Osteocyte (in vitro differentiated cells): ENCODE results near the gene PLA2G3. TPM values are rescaled to one million over a fixed set of nuclear protein-coding genes. Genes with fewer than 3 reads are reported as not detected.

Experiments
- DNase-seq: peaks from one replicate; pipeline ENCODE4 v3.0.0; 2021; ENCODE audit warnings: mixed read lengths; ENCODE audit not compliant: unreplicated experiment; ENCODE audit errors: extremely low spot score
- H3K27ac Mint-ChIP-seq: one replicate; pipeline ENCODE4 v1.8.0; 2021; ENCODE audit warnings: mild to moderate bottlenecking, mixed read lengths; ENCODE audit not compliant: unreplicated experiment
- H3K27me3 Mint-ChIP-seq: one replicate; pipeline ENCODE4 v1.8.0; 2021; ENCODE audit warnings: mixed read lengths; ENCODE audit not compliant: unreplicated experiment
- H3K36me3 Mint-ChIP-seq: one replicate; pipeline ENCODE4 v1.8.0; 2021; ENCODE audit warnings: mixed read lengths; ENCODE audit not compliant: unreplicated experiment
- H3K4me1 Mint-ChIP-seq: one replicate; pipeline ENCODE4 v1.8.0; 2021; ENCODE audit warnings: mixed read lengths; ENCODE audit not compliant: unreplicated experiment
- H3K4me3 Mint-ChIP-seq: one replicate; pipeline ENCODE4 v1.8.0; 2021; ENCODE audit warnings: mild to moderate bottlenecking, moderate library complexity, mixed read lengths; ENCODE audit not compliant: unreplicated experiment
- H3K9me3 Mint-ChIP-seq: one replicate; pipeline ENCODE4 v1.8.0; 2021; ENCODE audit warnings: mixed read lengths; ENCODE audit not compliant: unreplicated experiment
- CTCF ChIP-seq: fragments of 200-600 bp; sonication (generic); IDR thresholded peaks from 2 replicates; pipeline ENCODE4 v1.5.0; 2021; ENCODE audit warnings: antibody characterized with exemption, mild to moderate bottlenecking, moderate library complexity
- total RNA-seq: library from RNA; stranded (reverse); gene quantifications from 2 replicates; pipeline ENCODE4 v1.2.1, GENCODE V29; 2021

PLA2G3 gene
- total RNA-seq, 1 donor from 2014 or later: not detected

DNA sequence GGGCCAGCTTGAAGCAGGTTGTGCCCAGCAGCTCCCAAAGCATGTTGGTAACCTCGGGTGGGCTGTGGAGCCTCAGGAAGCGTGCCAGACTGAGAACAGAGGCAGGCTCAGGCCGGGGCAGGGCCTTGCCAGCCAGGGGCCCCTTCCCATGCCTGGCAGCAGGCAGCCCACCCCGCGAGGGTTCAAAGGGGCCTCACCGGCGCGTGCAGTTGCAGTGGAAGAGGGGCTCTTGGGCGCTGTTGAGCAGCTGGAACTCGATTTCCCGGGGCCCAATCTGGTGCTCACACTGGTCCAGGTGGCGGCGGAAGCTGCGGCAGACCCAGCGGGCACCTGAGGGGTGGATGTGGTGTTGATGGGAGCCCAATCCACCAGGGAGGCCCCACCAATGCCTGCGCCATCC is 3.6 kb downstream of the PLA2G3 start:
- peaks cover 15% of the 10 kb centered on the region for H3K4me1 Mint-ChIP-seq
- no peak overlapping the region for H3K27ac Mint-ChIP-seq
- no peaks in the 10 kb centered on the region for H3K36me3 Mint-ChIP-seq
- H3K27me3 Mint-ChIP-seq: peaks cover 10% of the 10 kb centered on the region
- TF ChIP-seq CTCF: no peak
- H3K9me3 Mint-ChIP-seq: no peaks in the 10 kb centered on the region
- DNase-seq: no peak
- H3K4me3 Mint-ChIP-seq: no peak overlapping the region

DNA sequence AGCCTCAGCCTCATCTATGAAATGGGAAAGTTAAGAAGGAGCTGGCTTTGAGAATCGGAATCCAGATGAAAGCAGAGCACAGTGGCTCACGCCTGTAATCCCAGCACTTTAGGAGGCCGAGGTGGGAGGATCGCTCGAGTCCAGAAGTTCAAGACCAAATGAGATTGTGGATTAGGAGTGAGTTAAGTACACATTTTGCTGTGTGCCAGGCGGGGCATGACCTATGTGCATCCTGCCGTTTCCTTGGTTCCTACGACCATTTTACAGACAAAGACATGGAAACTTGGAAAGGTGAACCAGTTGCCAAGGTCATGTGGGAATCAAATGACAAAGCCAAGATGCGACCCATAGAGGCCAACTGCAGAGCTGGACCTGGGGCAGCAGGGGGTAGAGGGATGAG is 4.2 kb downstream of the PLA2G3 start:
- H3K36me3 Mint-ChIP-seq: no peaks in the 10 kb centered on the region
- H3K4me3 Mint-ChIP-seq: no peak overlapping the region
- no peak overlapping the region for H3K27ac Mint-ChIP-seq
- H3K27me3 Mint-ChIP-seq: peaks cover 10% of the 10 kb centered on the region
- peaks cover 17% of the 10 kb centered on the region for H3K4me1 Mint-ChIP-seq
- H3K9me3 Mint-ChIP-seq: no peaks in the 10 kb centered on the region
- no peak for DNase-seq
- no peak for TF ChIP-seq CTCF

- no peak overlapping the region for H3K27ac Mint-ChIP-seq
- DNase-seq: no peak
- no peaks in the 10 kb centered on the region for H3K36me3 Mint-ChIP-seq
- H3K9me3 Mint-ChIP-seq: no peaks in the 10 kb centered on the region
- peaks cover 10% of the 10 kb centered on the region for H3K27me3 Mint-ChIP-seq
- no peak for TF ChIP-seq CTCF
- peaks cover 17% of the 10 kb centered on the region for H3K4me1 Mint-ChIP-seq
- H3K4me3 Mint-ChIP-seq: no peak overlapping the region
These were observed 4.6 kb downstream of the PLA2G3 start for GRCh38 chr22:31135706-31136105.

DNA sequence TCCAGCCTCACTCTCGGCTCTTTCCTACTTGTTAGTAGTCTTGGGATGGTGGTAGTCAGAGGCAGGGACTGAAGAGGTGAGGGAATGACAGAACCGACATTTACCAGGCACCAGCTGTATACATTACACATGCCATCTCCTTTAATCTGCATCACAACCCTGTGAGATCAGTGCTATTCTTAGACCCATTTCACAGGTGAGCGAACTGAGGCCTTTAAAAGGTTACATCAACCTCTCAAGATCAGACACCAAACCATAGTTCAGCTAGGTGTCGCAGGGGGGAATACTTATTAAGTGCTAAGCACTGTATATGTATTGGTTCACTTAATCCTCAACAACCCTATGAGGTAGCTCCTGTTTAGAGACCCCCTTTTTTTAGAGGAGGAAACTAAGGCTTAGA is 5.6 kb downstream of the PLA2G3 start:
- Mint-ChIP-seq H3K4me1 (peaks cover 9% of the 10 kb centered on the region), H3K9me3 (no peaks in the 10 kb centered on the region), H3K27ac (no peak overlapping the region), H3K36me3 (no peaks in the 10 kb centered on the region), H3K4me3 (no peak overlapping the region), H3K27me3 (peaks cover 7% of the 10 kb centered on the region)
- no peak for TF ChIP-seq CTCF
- DNase-seq: no peak

DNA sequence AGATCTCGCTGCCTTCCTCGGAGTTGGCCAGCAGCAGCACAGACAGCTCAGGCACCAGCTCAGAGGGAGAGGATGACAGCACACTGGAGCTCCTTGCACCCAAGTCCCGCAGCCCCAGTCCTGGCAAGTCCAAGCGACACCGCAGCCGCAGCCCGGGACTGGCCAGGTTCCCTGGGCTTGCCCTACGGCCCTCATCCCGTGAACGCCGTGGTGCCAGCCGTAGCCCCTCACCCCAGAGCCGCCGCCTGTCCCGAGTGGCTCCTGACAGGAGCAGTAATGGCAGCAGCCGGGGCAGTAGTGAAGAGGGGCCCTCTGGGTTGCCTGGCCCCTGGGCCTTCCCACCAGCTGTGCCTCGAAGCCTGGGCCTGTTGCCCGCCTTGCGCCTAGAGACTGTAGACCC is 6.4 kb downstream of the PLA2G3 start:
- peaks cover 9% of the 10 kb centered on the region for H3K4me1 Mint-ChIP-seq
- peaks cover 3% of the 10 kb centered on the region for H3K27me3 Mint-ChIP-seq
- no peak for TF ChIP-seq CTCF
- no peak overlapping the region for H3K27ac Mint-ChIP-seq
- no peaks in the 10 kb centered on the region for H3K36me3 Mint-ChIP-seq
- H3K9me3 Mint-ChIP-seq: no peaks in the 10 kb centered on the region
- DNase-seq: no peak
- H3K4me3 Mint-ChIP-seq: no peak overlapping the region
